A673 (cell line): ENCODE data around the gene MCF2L2.

Experiments
- EZH2 ChIP-seq: fragments of 200-600 bp; sonication (generic); IDR thresholded peaks from 2 replicates; pipeline ENCODE4 v1.6.1; 2017; ENCODE audit warnings: borderline replicate concordance, low read depth, mild to moderate bottlenecking, mixed read lengths, antibody characterized with exemption, low read length; ENCODE audit not compliant: poor library complexity, severe bottlenecking
- TF ChIP-seq, protein P1 (sequence below): fragments of 300-800, 200-600 bp; sonication (generic); conservative IDR thresholded peaks from 2 replicates; pipeline ENCODE4 v1.5.1; 2017; ENCODE audit warnings: low read depth, mild to moderate bottlenecking, antibody characterized with exemption, low read length, moderate library complexity, mixed read lengths

- TF ChIP-seq, protein P1, sequence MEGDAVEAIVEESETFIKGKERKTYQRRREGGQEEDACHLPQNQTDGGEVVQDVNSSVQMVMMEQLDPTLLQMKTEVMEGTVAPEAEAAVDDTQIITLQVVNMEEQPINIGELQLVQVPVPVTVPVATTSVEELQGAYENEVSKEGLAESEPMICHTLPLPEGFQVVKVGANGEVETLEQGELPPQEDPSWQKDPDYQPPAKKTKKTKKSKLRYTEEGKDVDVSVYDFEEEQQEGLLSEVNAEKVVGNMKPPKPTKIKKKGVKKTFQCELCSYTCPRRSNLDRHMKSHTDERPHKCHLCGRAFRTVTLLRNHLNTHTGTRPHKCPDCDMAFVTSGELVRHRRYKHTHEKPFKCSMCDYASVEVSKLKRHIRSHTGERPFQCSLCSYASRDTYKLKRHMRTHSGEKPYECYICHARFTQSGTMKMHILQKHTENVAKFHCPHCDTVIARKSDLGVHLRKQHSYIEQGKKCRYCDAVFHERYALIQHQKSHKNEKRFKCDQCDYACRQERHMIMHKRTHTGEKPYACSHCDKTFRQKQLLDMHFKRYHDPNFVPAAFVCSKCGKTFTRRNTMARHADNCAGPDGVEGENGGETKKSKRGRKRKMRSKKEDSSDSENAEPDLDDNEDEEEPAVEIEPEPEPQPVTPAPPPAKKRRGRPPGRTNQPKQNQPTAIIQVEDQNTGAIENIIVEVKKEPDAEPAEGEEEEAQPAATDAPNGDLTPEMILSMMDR: no peak
- TF ChIP-seq EZH2: no peak
These were observed 161.3 kb downstream of the MCF2L2 start for GRCh38 chr3:183267140-183267539.
